Activated CD8-positive, alpha-beta T cell treated with anti-CD3 and anti-CD28 coated beads for 36 hours (primary cell): Measurements from ENCODE around the gene TNIK. TPM values are rescaled to one million over a fixed set of nuclear protein-coding genes. Genes with fewer than 3 reads are reported as not detected.

Experiments used
- ATAC-seq: fragments of 200-7000 bp; cut with Tn5 transposase; one replicate; pipeline ENCODE4 v1.10.0; 2021; ENCODE audit warnings: mild to moderate bottlenecking, moderate library complexity
- CTCF ChIA-PET: fragments of 350-600 bp; sonication (Branson Sonifier 250); formaldehyde crosslinking; loops from one replicate; lab custom pipeline; 2021; ENCODE audit warnings: antibody characterized with exemption; lab: Charles Lee
- POLR2A ChIA-PET: fragments of 350-600 bp; sonication (Branson Sonifier 250); formaldehyde crosslinking; loops from one replicate; lab custom pipeline; 2021; ENCODE audit warnings: antibody characterized with exemption; lab: Charles Lee
- DNase-seq: peaks from one replicate; pipeline ENCODE4 v3.0.0-alpha.2; 2020
- H3K27ac Mint-ChIP-seq: one replicate; pipeline ENCODE4 v1.8.0; 2021; ENCODE audit warnings: mild to moderate bottlenecking, mixed read lengths
- H3K27me3 Mint-ChIP-seq: one replicate; pipeline ENCODE4 v1.8.0; 2021; ENCODE audit warnings: mixed read lengths
- H3K36me3 Mint-ChIP-seq: one replicate; pipeline ENCODE4 v1.8.0; 2021; ENCODE audit warnings: low read depth, mixed read lengths
- H3K4me1 Mint-ChIP-seq: one replicate; pipeline ENCODE4 v1.8.0; 2021; ENCODE audit warnings: low read depth, mixed read lengths
- H3K4me3 Mint-ChIP-seq: one replicate; pipeline ENCODE4 v1.8.0; 2021; ENCODE audit warnings: mild to moderate bottlenecking, moderate library complexity, mixed read lengths
- H3K9me3 Mint-ChIP-seq: one replicate; pipeline ENCODE4 v1.8.0; 2021; ENCODE audit warnings: mixed read lengths
- CTCF ChIP-seq: fragments of 200-600 bp; IDR thresholded peaks from one replicate; pipeline ENCODE4 v1.8.0; 2022; ENCODE audit warnings: antibody characterized with exemption, mild to moderate bottlenecking
- intact Hi-C: fragments of 100-400 bp; cut with micrococcal nuclease; formaldehyde crosslinking; loops from one replicate; pipeline ENCODE4 v1.10.0; 2022
- total RNA-seq, 2 experiments: library from RNA; stranded (reverse); gene quantifications; one replicate each; pipeline ENCODE4 v1.2.3, GENCODE V29; 2021

The TNIK gene
- total RNA-seq, 2 experiments from 2014 or later, result 25.1 to 28.8 TPM

DNA sequence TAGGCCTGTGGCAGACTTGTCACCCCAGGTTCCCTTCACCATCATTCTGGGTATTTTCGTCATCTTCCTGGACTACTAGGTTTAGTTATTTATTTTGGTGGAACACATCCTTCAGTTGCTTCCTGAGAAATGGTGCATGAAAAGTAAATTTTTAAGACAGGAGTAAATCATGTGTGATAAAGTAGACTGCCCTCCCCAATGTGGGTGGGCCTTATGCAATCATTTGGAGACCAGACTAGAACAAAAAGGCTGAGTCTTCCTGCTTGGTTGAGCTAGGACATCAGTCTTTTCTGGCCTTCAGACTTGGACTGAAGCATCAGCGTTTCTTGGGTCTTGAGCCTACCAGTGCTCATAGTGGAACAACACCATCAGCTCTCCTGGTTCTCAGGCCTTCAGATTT lies 382.9 kb downstream of the TNIK start:
- ATAC-seq, result no peak
- CTCF ChIA-PET, result interaction anchor here (0.9 to 1.3 kb wide), 2 partner anchors 12 to 28 kb away, joined by 3 read pairs; no protein-coding TSS in a partner anchor
- intact Hi-C loops, result no loop called here
- no peak overlapping the region for H3K4me3 Mint-ChIP-seq
- H3K27ac Mint-ChIP-seq, result no peak overlapping the region
- peaks cover 50% of the 10 kb centered on the region for H3K36me3 Mint-ChIP-seq
- DNase-seq, result no peak
- H3K27me3 Mint-ChIP-seq, result no peaks in the 10 kb centered on the region
- POLR2A ChIA-PET, result no interaction called here
- H3K9me3 Mint-ChIP-seq, result no peaks in the 10 kb centered on the region
- TF ChIP-seq CTCF, result no peak
- no peaks in the 10 kb centered on the region for H3K4me1 Mint-ChIP-seq

GRCh38 chr3:171072432-171072831 lies 387.8 kb downstream of the TNIK start:
- CTCF ChIA-PET, result interaction anchor here (1.6 kb wide), 1 partner anchor 261 kb away, joined by 3 read pairs; no protein-coding TSS in a partner anchor
- TF ChIP-seq CTCF, result no peak
- POLR2A ChIA-PET, result no interaction called here
- ATAC-seq (no peak), DNase-seq (no peak)
- no peaks in the 10 kb centered on the region for H3K9me3 Mint-ChIP-seq
- no peaks in the 10 kb centered on the region for H3K4me1 Mint-ChIP-seq
- H3K27me3 Mint-ChIP-seq, result no peaks in the 10 kb centered on the region
- no peak overlapping the region for H3K4me3 Mint-ChIP-seq
- no peak overlapping the region for H3K27ac Mint-ChIP-seq
- intact Hi-C loops, result no loop called here
- peaks cover 47% of the 10 kb centered on the region for H3K36me3 Mint-ChIP-seq

- intact Hi-C loops, result no loop called here
- H3K9me3 Mint-ChIP-seq, result no peaks in the 10 kb centered on the region
- no peak for DNase-seq
- H3K27ac Mint-ChIP-seq, result no peak overlapping the region
- ChIA-PET CTCF (no interaction called here), POLR2A (no interaction called here)
- H3K36me3 Mint-ChIP-seq, result peaks cover 49% of the 10 kb centered on the region
- TF ChIP-seq CTCF, result no peak
- H3K4me3 Mint-ChIP-seq, result no peak overlapping the region
- no peak for ATAC-seq
- no peaks in the 10 kb centered on the region for H3K27me3 Mint-ChIP-seq
- no peaks in the 10 kb centered on the region for H3K4me1 Mint-ChIP-seq
Observed at GRCh38 chr3:171068658-171069057, 391.5 kb downstream of the TNIK start.

GRCh38 chr3:171066206-171066605 lies 394.0 kb downstream of the TNIK start:
- Mint-ChIP-seq H3K4me3 (no peak overlapping the region), H3K4me1 (no peaks in the 10 kb centered on the region), H3K27ac (no peak overlapping the region), H3K36me3 (peaks cover 37% of the 10 kb centered on the region), H3K9me3 (no peaks in the 10 kb centered on the region), H3K27me3 (no peaks in the 10 kb centered on the region)
- ATAC-seq (no peak), DNase-seq (no peak)
- TF ChIP-seq CTCF, result no peak
- ChIA-PET POLR2A (no interaction called here), CTCF (interaction anchor here (0.8 kb wide), 2 partner anchors 9 to 17 kb away, joined by 4 read pairs; no protein-coding TSS in a partner anchor)
- intact Hi-C loops, result no loop called here

GRCh38 chr3:171065732-171066131 lies 394.5 kb downstream of the TNIK start:
- Mint-ChIP-seq H3K4me3 (no peak overlapping the region), H3K27ac (no peak overlapping the region), H3K9me3 (no peaks in the 10 kb centered on the region), H3K36me3 (peaks cover 37% of the 10 kb centered on the region), H3K27me3 (no peaks in the 10 kb centered on the region), H3K4me1 (no peaks in the 10 kb centered on the region)
- ATAC-seq (no peak), DNase-seq (no peak)
- intact Hi-C loops, result no loop called here
- POLR2A ChIA-PET, result no interaction called here
- TF ChIP-seq CTCF, result no peak
- CTCF ChIA-PET, result interaction anchor here (0.8 kb wide), 2 partner anchors 9 to 17 kb away, joined by 4 read pairs; no protein-coding TSS in a partner anchor
